22Rv1 (cell line): ENCODE measurements around the gene SETD2.
"Not testable (repeated sequence)": the region's sequence is repeated elsewhere in the genome, so short reads cannot be mapped to it uniquely, and the experiment has no call there.

Experiments
- H3K27ac ChIP-seq: fragments of 450-650 bp; 2 replicates; pipeline ENCODE4 v1.5.1; 2017
- ZFX ChIP-seq: fragments of 450-650 bp; IDR thresholded peaks from 2 replicates; pipeline ENCODE4 v1.6.1; 2017; ENCODE audit warnings: antibody characterized with exemption, borderline replicate concordance
- TF ChIP-seq, protein P1 (sequence below): fragments of 450-650 bp; IDR thresholded peaks from 2 replicates; pipeline ENCODE4 v1.5.1; 2017; ENCODE audit warnings: mild to moderate bottlenecking

Gene SETD2

DNA sequence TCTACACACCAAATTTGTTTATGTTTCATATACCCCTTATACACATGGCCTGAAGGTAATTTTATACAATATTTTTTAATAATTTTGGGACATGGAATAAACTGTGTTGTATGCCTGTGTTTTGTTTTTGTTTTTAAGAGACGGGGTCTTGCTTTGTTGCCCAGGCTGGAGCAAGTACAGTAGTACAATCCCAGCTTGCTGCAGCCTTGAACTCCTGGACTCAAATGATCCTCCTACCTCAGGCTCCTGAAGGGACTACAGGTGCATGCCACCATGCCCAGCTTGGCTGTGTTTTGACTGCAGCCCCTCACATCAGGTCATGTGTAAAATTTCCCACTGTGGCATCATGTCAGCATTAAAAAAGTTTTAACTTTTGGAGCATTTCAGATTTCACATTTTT, 18.6 kb downstream of the SETD2 start:
- TF ChIP-seq, protein P1, sequence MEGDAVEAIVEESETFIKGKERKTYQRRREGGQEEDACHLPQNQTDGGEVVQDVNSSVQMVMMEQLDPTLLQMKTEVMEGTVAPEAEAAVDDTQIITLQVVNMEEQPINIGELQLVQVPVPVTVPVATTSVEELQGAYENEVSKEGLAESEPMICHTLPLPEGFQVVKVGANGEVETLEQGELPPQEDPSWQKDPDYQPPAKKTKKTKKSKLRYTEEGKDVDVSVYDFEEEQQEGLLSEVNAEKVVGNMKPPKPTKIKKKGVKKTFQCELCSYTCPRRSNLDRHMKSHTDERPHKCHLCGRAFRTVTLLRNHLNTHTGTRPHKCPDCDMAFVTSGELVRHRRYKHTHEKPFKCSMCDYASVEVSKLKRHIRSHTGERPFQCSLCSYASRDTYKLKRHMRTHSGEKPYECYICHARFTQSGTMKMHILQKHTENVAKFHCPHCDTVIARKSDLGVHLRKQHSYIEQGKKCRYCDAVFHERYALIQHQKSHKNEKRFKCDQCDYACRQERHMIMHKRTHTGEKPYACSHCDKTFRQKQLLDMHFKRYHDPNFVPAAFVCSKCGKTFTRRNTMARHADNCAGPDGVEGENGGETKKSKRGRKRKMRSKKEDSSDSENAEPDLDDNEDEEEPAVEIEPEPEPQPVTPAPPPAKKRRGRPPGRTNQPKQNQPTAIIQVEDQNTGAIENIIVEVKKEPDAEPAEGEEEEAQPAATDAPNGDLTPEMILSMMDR = no peak
- no peak for TF ChIP-seq ZFX
- no peak overlapping the region for H3K27ac ChIP-seq

DNA sequence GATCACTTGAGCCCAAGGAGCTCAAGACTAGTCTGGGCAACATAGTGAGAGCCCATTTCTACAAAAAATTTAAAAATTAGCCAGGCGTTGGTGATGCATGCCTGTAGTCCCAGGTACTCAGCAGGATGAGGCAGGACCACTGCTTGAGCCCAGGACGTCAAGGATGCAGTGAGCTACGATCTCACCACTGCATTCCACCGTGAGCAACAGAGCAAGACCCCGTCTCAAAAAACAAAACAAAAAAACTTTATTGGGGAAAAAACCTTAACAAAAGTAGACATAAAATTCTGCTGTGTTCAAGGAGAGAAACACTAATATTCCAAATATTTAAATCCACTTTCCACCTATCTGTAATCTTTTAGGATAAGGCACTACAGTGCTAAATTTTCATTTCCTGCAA, 20.8 kb downstream of the SETD2 start:
- TF ChIP-seq, protein P1 = no peak
- TF ChIP-seq ZFX = no peak
- H3K27ac ChIP-seq = no peak overlapping the region

DNA sequence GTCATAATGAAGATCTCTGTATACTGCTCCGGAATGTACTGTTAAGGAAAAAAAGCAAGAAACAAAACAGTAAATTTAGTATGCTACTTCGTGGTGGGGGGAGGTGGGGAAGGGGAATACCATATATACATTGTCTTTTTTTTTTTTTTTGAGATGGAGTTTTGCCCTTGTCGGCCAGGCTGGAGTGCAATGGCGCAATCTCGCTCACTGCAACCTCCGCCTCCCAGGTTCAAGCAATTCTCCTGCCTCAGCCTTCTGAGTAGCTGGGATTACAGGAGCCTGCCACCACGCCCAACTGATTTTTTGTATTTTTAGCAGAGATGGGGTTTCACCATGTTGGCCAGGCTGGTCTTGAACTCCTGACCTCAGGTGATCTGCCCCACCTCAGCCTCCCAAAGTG, 21.4 kb downstream of the SETD2 start:
- H3K27ac ChIP-seq = not testable (repeated sequence)

GRCh38 chr3:47140973-47141461, 22.9 kb downstream of the SETD2 start:
- peak overlapping the region; percentile 56 for H3K27ac ChIP-seq

GRCh38 chr3:47140553-47140952, 23.4 kb downstream of the SETD2 start:
- H3K27ac ChIP-seq = peak overlapping the region; percentile 56

GRCh38 chr3:47134311-47134710, 29.6 kb downstream of the SETD2 start:
- H3K27ac ChIP-seq = no peak overlapping the region
- TF ChIP-seq, protein P1 = no peak
- TF ChIP-seq ZFX = no peak

DNA sequence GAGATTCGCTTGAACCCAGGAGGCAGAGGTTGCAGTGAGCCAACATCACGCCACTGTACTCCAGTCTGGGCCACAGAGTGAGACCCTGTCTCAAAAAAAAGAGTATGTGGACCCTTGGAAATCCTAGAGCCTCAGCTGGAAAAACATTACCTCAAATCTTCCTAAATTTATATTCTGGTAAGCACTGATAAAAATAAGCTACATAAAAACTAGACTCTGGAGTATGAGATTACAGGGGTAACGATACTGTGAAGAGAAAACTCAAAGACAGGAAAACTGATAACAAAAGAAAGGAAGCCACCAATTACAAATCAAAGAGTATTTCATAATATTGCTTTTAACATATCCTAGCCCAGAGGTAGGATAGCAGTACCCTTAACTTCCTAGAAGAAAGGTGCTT, 30.3 kb downstream of the SETD2 start:
- H3K27ac ChIP-seq = no peak overlapping the region
- no peak for TF ChIP-seq ZFX
- TF ChIP-seq, protein P1 = no peak

DNA sequence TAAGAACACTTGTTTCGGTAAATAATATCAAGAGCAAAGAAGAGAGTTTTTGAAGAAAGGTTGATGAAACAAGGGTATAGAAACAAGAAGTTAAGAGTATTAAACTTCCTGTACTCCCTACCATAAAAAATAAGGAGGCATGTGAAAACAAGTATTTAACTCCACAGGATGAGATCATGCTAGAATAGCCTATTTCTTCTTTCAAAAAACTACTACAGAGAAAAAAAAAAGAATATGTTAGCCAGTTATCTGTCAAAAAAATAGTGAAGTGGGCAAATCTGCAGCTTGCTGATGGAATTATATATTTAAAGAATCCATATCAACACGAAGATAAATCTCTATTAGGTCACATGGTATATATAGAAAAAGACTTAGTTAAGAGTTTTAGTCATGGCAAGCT, 33.4 kb downstream of the SETD2 start:
- no peak overlapping the region for H3K27ac ChIP-seq
- TF ChIP-seq ZFX = no peak

DNA sequence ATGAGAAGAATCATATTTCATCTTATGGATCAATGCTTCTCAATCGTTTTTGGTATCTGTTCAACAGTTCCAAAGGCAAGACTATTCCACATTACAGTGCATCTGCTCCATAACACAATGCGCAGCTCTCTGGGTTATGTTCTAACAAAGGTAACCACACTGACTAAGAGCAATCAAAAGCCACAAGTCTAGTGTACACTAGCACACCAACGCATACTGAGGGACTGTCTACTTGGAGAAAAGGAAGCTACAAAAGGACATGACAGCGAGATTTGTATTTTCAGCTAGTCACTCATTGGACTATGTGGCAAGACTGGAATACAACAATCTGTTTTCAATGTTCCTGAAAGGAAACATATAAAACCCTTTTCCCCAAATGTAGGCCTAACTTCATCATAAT, 35.8 kb downstream of the SETD2 start:
- H3K27ac ChIP-seq = no peak overlapping the region
- TF ChIP-seq ZFX = no peak
- TF ChIP-seq, protein P1 = no peak

DNA sequence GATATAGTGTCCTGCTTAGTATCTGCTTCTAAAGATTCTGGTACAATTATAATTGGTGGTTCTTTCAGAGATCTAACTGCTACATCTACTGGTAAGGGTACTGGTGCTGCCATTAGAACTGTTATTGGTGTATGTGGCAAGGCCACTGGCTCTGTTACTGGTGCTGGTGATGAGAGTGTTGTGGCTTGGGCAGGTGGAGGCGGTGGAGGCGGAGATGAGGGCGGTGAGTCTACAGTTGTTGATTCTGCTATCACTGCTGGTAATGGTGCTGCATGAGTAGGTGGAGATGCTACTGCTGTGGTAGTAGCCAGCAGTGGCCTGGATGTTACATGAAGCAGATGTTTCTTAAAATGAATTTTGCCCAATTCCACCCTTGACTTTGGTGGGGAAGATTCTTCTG, 40.1 kb downstream of the SETD2 start:
- H3K27ac ChIP-seq = no peak overlapping the region
- no peak for TF ChIP-seq ZFX
- TF ChIP-seq, protein P1 = no peak
